ENCODE results near the gene NAT8L. TPM values are rescaled to one million over a fixed set of nuclear protein-coding genes. Genes with fewer than 3 reads are reported as not detected.

NAT8L gene
- total RNA-seq, 1 donor from 2014 or later = 9.4 TPM

GRCh38 chr4:2102045-2102883 is 43.1 kb downstream of the NAT8L start:
- TF ChIP-seq, protein P1, sequence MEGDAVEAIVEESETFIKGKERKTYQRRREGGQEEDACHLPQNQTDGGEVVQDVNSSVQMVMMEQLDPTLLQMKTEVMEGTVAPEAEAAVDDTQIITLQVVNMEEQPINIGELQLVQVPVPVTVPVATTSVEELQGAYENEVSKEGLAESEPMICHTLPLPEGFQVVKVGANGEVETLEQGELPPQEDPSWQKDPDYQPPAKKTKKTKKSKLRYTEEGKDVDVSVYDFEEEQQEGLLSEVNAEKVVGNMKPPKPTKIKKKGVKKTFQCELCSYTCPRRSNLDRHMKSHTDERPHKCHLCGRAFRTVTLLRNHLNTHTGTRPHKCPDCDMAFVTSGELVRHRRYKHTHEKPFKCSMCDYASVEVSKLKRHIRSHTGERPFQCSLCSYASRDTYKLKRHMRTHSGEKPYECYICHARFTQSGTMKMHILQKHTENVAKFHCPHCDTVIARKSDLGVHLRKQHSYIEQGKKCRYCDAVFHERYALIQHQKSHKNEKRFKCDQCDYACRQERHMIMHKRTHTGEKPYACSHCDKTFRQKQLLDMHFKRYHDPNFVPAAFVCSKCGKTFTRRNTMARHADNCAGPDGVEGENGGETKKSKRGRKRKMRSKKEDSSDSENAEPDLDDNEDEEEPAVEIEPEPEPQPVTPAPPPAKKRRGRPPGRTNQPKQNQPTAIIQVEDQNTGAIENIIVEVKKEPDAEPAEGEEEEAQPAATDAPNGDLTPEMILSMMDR (IDR thresholded peaks at IDR 0.05; ENCODE audit: insufficient read depth, low read length, poor library complexity, severe bottlenecking) = no peak
- Histone ChIP-seq H3K27me3 (ENCODE audit: control insufficient read depth, insufficient read depth, low read length) (no peaks in the 10 kb centered on the region), H3K4me3 (ENCODE audit: low read depth, low read length) (no peak overlapping the region), H3K36me3 (ENCODE audit: control insufficient read depth, insufficient read depth, low read length) (no peaks in the 10 kb centered on the region)
- no peak for DNase-seq (ENCODE audit: low read depth)

DNA sequence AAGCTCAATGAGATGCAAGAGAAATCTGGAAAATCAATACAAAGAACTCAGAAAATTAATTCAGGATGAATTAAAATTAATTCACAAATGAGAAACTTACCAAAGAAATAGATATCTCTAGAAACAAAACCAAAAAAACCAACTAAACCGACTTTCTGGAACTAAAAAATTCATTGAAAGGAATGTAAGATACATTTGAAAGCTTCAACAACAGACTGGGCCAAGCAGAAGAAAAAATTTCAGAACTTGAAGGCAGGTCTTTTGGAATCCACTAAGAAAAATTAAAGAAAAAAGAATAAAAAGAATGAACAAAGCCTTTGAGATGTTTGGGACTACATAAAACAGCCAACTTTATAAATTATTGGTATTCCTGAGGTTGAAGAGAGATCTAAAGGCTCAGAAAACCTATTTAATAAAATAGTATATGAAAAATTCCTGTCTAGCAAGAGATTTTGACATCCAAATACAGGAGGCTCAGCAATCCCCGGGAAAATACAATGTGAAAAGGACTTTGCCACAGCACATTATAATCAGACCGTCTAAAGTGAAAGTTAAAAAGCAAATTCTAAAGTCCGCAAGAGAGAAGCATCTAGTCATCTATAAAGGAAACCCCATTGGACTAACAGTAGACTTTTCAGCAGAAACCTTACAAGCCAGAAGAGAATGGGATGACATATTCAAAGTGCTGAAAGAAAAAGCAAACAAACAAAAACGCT is 44.2 kb downstream of the NAT8L start:
- no peak for DNase-seq (ENCODE audit: low read depth)
- Histone ChIP-seq H3K27me3 (ENCODE audit: control insufficient read depth, insufficient read depth, low read length) (no peaks in the 10 kb centered on the region), H3K36me3 (ENCODE audit: control insufficient read depth, insufficient read depth, low read length) (no peaks in the 10 kb centered on the region), H3K4me3 (ENCODE audit: low read depth, low read length) (no peak overlapping the region)
- TF ChIP-seq, protein P1 (IDR thresholded peaks at IDR 0.05; ENCODE audit: insufficient read depth, low read length, poor library complexity, severe bottlenecking) = no peak

GRCh38 chr4:2103843-2104547 is 44.9 kb downstream of the NAT8L start:
- DNase-seq (ENCODE audit: low read depth) = no peak
- TF ChIP-seq, protein P1 (IDR thresholded peaks at IDR 0.05; ENCODE audit: insufficient read depth, low read length, poor library complexity, severe bottlenecking) = no peak
- Histone ChIP-seq H3K4me3 (ENCODE audit: low read depth, low read length) (no peak overlapping the region), H3K27me3 (ENCODE audit: control insufficient read depth, insufficient read depth, low read length) (no peaks in the 10 kb centered on the region), H3K36me3 (ENCODE audit: control insufficient read depth, insufficient read depth, low read length) (no peaks in the 10 kb centered on the region)

- no peak overlapping the region for H3K4me3 ChIP-seq (ENCODE audit: low read depth, low read length)
- DNase-seq (ENCODE audit: low read depth) = no peak
- TF ChIP-seq, protein P1 (IDR thresholded peaks at IDR 0.05; ENCODE audit: insufficient read depth, low read length, poor library complexity, severe bottlenecking) = no peak
- no peaks in the 10 kb centered on the region for H3K27me3 ChIP-seq (ENCODE audit: control insufficient read depth, insufficient read depth, low read length)
- H3K36me3 ChIP-seq (ENCODE audit: control insufficient read depth, insufficient read depth, low read length) = no peaks in the 10 kb centered on the region
Observed at GRCh38 chr4:2104556-2105345, 45.6 kb downstream of the NAT8L start.

DNA sequence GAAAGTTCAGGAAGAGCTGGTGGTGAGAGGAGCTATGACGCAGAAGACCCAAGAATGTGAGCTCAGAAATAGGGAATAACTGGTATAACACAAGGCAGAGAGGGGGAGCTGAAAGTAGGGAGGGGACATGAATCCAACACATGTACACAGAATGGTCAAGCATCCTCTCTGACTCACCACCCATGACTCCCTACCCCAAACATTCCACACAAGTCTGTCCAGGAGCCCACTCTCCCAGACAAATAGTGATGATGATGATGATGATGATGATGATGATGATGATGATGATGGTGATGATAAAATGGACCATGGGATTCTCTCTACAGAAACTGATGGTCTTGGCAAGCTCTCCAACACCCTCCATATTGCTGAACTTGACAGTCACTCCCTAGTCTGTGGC is 46.4 kb downstream of the NAT8L start:
- Histone ChIP-seq H3K27me3 (ENCODE audit: control insufficient read depth, insufficient read depth, low read length) (no peaks in the 10 kb centered on the region), H3K36me3 (ENCODE audit: control insufficient read depth, insufficient read depth, low read length) (no peaks in the 10 kb centered on the region), H3K4me3 (ENCODE audit: low read depth, low read length) (no peak overlapping the region)
- DNase-seq (ENCODE audit: low read depth) = no peak
- TF ChIP-seq, protein P1 (IDR thresholded peaks at IDR 0.05; ENCODE audit: insufficient read depth, low read length, poor library complexity, severe bottlenecking) = no peak

Data from kidney epithelial cell (primary cell).